HG03378 (cell line): ENCODE data around the gene PLXNB2.
"Not testable (repeated sequence)": the region's sequence is repeated elsewhere in the genome, so short reads cannot be mapped to it uniquely, and the experiment has no call there.

Source experiments
- ATAC-seq: cut with Tn5 transposase; IDR thresholded peaks from one replicate; pipeline ENCODE4 v1.9.1; 2021; ENCODE audit warnings: mild to moderate bottlenecking, moderate library complexity; ENCODE audit not compliant: unreplicated experiment

PLXNB2 gene

GRCh38 chr22:50326956-50327710, 19.7 kb upstream of the PLXNB2 start, which contains the start of gene DENND6B:
TSS of gene DENND6B (minus strand) at chr22:50327012. CDS start at chr22:50326988, 24 bp downstream.
- ATAC-seq, result no peak

GRCh38 chr22:50326225-50326955, 18.9 kb upstream of the PLXNB2 start:
- ATAC-seq, result no peak

GRCh38 chr22:50325444-50326224, 18.2 kb upstream of the PLXNB2 start:
- ATAC-seq, result no peak

GRCh38 chr22:50323900-50324299, 16.5 kb upstream of the PLXNB2 start:
- no peak for ATAC-seq

GRCh38 chr22:50322382-50323104, 15.1 kb upstream of the PLXNB2 start:
- not testable (repeated sequence) for ATAC-seq

- no peak for ATAC-seq
Measured at GRCh38 chr22:50320671-50321325, 13.4 kb upstream of the PLXNB2 start.

GRCh38 chr22:50320116-50320515, 12.7 kb upstream of the PLXNB2 start:
- ATAC-seq, result no peak

- ATAC-seq, result no peak
Measured at GRCh38 chr22:50319503-50319951, 12.1 kb upstream of the PLXNB2 start.

GRCh38 chr22:50318698-50319411, 11.4 kb upstream of the PLXNB2 start:
- no peak for ATAC-seq

GRCh38 chr22:50318356-50318697, 10.9 kb upstream of the PLXNB2 start:
- ATAC-seq, result no peak

- no peak for ATAC-seq
Measured at GRCh38 chr22:50317674-50318073, 10.2 kb upstream of the PLXNB2 start.

GRCh38 chr22:50317178-50317577, 9.7 kb upstream of the PLXNB2 start:
- no peak for ATAC-seq

- no peak for ATAC-seq
Measured at GRCh38 chr22:50316114-50317065, 8.9 kb upstream of the PLXNB2 start.

- ATAC-seq, result peak; percentile 13
Measured at GRCh38 chr22:50315289-50316113, 8.1 kb upstream of the PLXNB2 start.

- ATAC-seq, result peak; percentile 54
Measured at GRCh38 chr22:50314455-50315288, 7.2 kb upstream of the PLXNB2 start.

- ATAC-seq, result no peak
Measured at GRCh38 chr22:50314081-50314454, 6.6 kb upstream of the PLXNB2 start.

GRCh38 chr22:50313600-50313999, 6.2 kb upstream of the PLXNB2 start:
- ATAC-seq, result no peak
